ENCODE data around the gene ECE1.

- TF ChIP-seq ZNF175 (CRISPR knock-in tag; IDR thresholded peaks at IDR 0.05; ENCODE audit: low read depth), result no peak
- no peak for TF ChIP-seq TOE1 (IDR thresholded peaks at IDR 0.05; ENCODE audit: borderline replicate concordance)
- TF ChIP-seq TOE1 (CRISPR knock-in tag; IDR thresholded peaks at IDR 0.05; ENCODE audit: borderline replicate concordance, low read depth), result no peak
- no peak for TF ChIP-seq SIN3B (IDR thresholded peaks at IDR 0.05; ENCODE audit: low read depth)
- TF ChIP-seq CTCF (IDR thresholded peaks at IDR 0.05 in 2 of 3, conservative IDR thresholded peaks at IDR 0.05 in 1 of 3; ENCODE audit: insufficient read depth in 2 of 3, low read depth in 1 of 3, low read length in 3 of 3), result no peak
- no peak for TF ChIP-seq TAF1 (IDR thresholded peaks at IDR 0.05; ENCODE audit: control insufficient read depth, extremely low read depth, insufficient read depth, low read length, severe bottlenecking)
- no peak for TF ChIP-seq GABPA (tag; conservative IDR thresholded peaks at IDR 0.05; ENCODE audit: low read depth)
- no peak for TF ChIP-seq POLR2A (conservative IDR thresholded peaks at IDR 0.05)
- TF ChIP-seq ZFX (CRISPR knock-in tag; IDR thresholded peaks at IDR 0.05), result no peak
- no peak for TF ChIP-seq POLR2AphosphoS5 (IDR thresholded peaks at IDR 0.05; ENCODE audit: control insufficient read depth, insufficient read depth, low read depth, low read length)
- no peak for TF ChIP-seq ZBTB49 (CRISPR knock-in tag; IDR thresholded peaks at IDR 0.05; ENCODE audit: borderline replicate concordance)
- no peak for TF ChIP-seq ZBTB1 (CRISPR knock-in tag; IDR thresholded peaks at IDR 0.05; ENCODE audit: borderline replicate concordance, low read depth)
- TF ChIP-seq MYC (IDR thresholded peaks at IDR 0.05; ENCODE audit: low read depth, low read length), result no peak
- no peak for TF ChIP-seq MYC (CRISPR knock-in tag; IDR thresholded peaks at IDR 0.05; ENCODE audit: borderline replicate concordance, low read depth)
- no peak for TF ChIP-seq RFX5 (IDR thresholded peaks at IDR 0.05; ENCODE audit: low read depth, low read length)
These were observed 48.5 kb upstream of the ECE1 start for GRCh38 chr1:21338573-21339355.
